H9 (cell line): ENCODE data around the gene RIMBP2. TPM values are rescaled to one million over a fixed set of nuclear protein-coding genes. Genes with fewer than 3 reads are reported as not detected.

Experiments used
- DNase-seq: peaks from one replicate; pipeline ENCODE4 v3.0.0-alpha.2; 2017
- H2AFZ ChIP-seq: one replicate; pipeline ENCODE4 v1.6.1; 2013; ENCODE audit warnings: mild to moderate bottlenecking, low read length, control low read depth, moderate library complexity
- H2AK5ac ChIP-seq: 2 replicates; pipeline ENCODE4 v1.6.1; 2013; ENCODE audit warnings: low read length, control low read depth, mixed read lengths; ENCODE audit not compliant: insufficient read length
- H2BK120ac ChIP-seq: one replicate; pipeline ENCODE4 v1.6.1; 2013; ENCODE audit warnings: low read depth, mild to moderate bottlenecking, low read length, control low read depth, inconsistent platforms; ENCODE audit not compliant: poor library complexity, severe bottlenecking
- H2BK12ac ChIP-seq: 2 replicates; pipeline ENCODE4 v1.6.1; 2013; ENCODE audit warnings: low read length, control low read depth, mixed read lengths, low read depth; ENCODE audit not compliant: insufficient read length
- H2BK15ac ChIP-seq: 2 replicates; pipeline ENCODE4 v1.6.1; 2013; ENCODE audit warnings: low read depth, low read length, control low read depth
- H2BK20ac ChIP-seq: one replicate; pipeline ENCODE4 v1.6.1; 2013; ENCODE audit warnings: low read depth, mild to moderate bottlenecking, low read length, control low read depth, inconsistent platforms; ENCODE audit not compliant: poor library complexity, severe bottlenecking
- H2BK5ac ChIP-seq: 2 replicates; pipeline ENCODE4 v1.6.1; 2013; ENCODE audit warnings: low read length, control low read depth, mixed read lengths; ENCODE audit not compliant: insufficient read length
- H3K14ac ChIP-seq: 2 replicates; pipeline ENCODE4 v1.6.1; 2013; ENCODE audit warnings: low read length, control low read depth; ENCODE audit not compliant: insufficient read depth
- H3K18ac ChIP-seq: 2 replicates; pipeline ENCODE4 v1.6.1; 2013; ENCODE audit warnings: low read depth, mild to moderate bottlenecking, mixed read lengths, low read length, control low read depth; ENCODE audit not compliant: insufficient read length
- H3K23ac ChIP-seq: 2 replicates; pipeline ENCODE4 v1.6.1; 2013; ENCODE audit warnings: low read length, control low read depth, mixed read lengths, low read depth; ENCODE audit not compliant: insufficient read length
- H3K23me2 ChIP-seq: 2 replicates; pipeline ENCODE4 v1.6.1; 2013; ENCODE audit warnings: low read depth, mild to moderate bottlenecking, mixed read lengths, low read length, control low read depth; ENCODE audit not compliant: insufficient read length, poor library complexity, severe bottlenecking
- H3K27ac ChIP-seq: 2 replicates; pipeline ENCODE4 v1.5.1; 2013; ENCODE audit warnings: low read length, control low read depth, mixed read lengths, low read depth; ENCODE audit not compliant: insufficient read length
- H3K27me3 ChIP-seq: 2 replicates; pipeline ENCODE4 v1.6.1; 2013; ENCODE audit warnings: low read length, control low read depth, inconsistent platforms; ENCODE audit not compliant: insufficient read depth
- H3K4ac ChIP-seq: 2 replicates; pipeline ENCODE4 v1.6.1; 2013; ENCODE audit warnings: low read depth, mild to moderate bottlenecking, control low read depth, inconsistent platforms, low read length, moderate library complexity
- H3K4me1 ChIP-seq: 2 replicates; pipeline ENCODE4 v1.6.1; 2013; ENCODE audit warnings: low read length, control low read depth, inconsistent platforms; ENCODE audit not compliant: insufficient read depth
- H3K4me2 ChIP-seq: 2 replicates; pipeline ENCODE4 v1.6.1; 2013; ENCODE audit warnings: low read length, control low read depth, mixed read lengths; ENCODE audit not compliant: insufficient read length, insufficient read depth
- H3K56ac ChIP-seq: 2 replicates; pipeline ENCODE4 v1.6.1; 2013; ENCODE audit warnings: low read depth, mild to moderate bottlenecking, mixed read lengths, low read length, control low read depth; ENCODE audit not compliant: insufficient read length
- H3K79me1 ChIP-seq: 2 replicates; pipeline ENCODE4 v1.6.1; 2013; ENCODE audit warnings: low read depth, mild to moderate bottlenecking, moderate library complexity, low read length, control low read depth, inconsistent platforms; ENCODE audit not compliant: insufficient read depth, poor library complexity, severe bottlenecking
- H3K79me2 ChIP-seq: 2 replicates; pipeline ENCODE4 v1.6.1; 2013; ENCODE audit warnings: low read length, control low read depth, inconsistent platforms; ENCODE audit not compliant: insufficient read depth
- H3K9ac ChIP-seq: 2 replicates; pipeline ENCODE4 v1.6.1; 2013; ENCODE audit warnings: low read length, control low read depth, mixed read lengths; ENCODE audit not compliant: insufficient read length; ENCODE audit errors: extremely low read depth
- H3K9me3 ChIP-seq: one replicate; pipeline ENCODE4 v1.6.1; 2013; ENCODE audit warnings: low read depth, low read length, inconsistent platforms; ENCODE audit not compliant: control insufficient read depth
- H3T11ph ChIP-seq: one replicate; pipeline ENCODE4 v1.6.1; 2013; ENCODE audit warnings: mild to moderate bottlenecking, low read length, control low read depth, inconsistent platforms
- H4K20me1 ChIP-seq: one replicate; pipeline ENCODE4 v1.6.1; 2013; ENCODE audit not compliant: control insufficient read depth, insufficient read length, insufficient read depth
- H4K5ac ChIP-seq: 2 replicates; pipeline ENCODE4 v1.6.1; 2013; ENCODE audit warnings: low read depth, mild to moderate bottlenecking, mixed read lengths, low read length, control low read depth; ENCODE audit not compliant: insufficient read length
- H4K8ac ChIP-seq: replicated peaks from 2 replicates; pipeline ENCODE4 v1.6.1; 2013; ENCODE audit warnings: low read length, control low read depth, mixed read lengths, low read depth; ENCODE audit not compliant: insufficient read length
- H4K91ac ChIP-seq: 2 replicates; pipeline ENCODE4 v1.6.1; 2013; ENCODE audit warnings: low read depth, mild to moderate bottlenecking, moderate library complexity, mixed read lengths, low read length, control low read depth; ENCODE audit not compliant: insufficient read length
- H3K27ac Mint-ChIP-seq, 3 experiments: 2 replicates in 2 of 3; 3 replicates in 1 of 3; pipeline ENCODE4 v1.8.0; 2020 to 2021; ENCODE audit warnings: mixed read lengths in 3 of 3, mild to moderate bottlenecking in 1 of 3, moderate library complexity in 1 of 3
- H3K27me3 Mint-ChIP-seq: 2 replicates; pipeline ENCODE4 v1.8.0; 2021; ENCODE audit warnings: low read depth, mild to moderate bottlenecking, moderate library complexity, mixed read lengths
- H3K36me3 Mint-ChIP-seq, 3 experiments: 2 replicates in 2 of 3; 3 replicates in 1 of 3; pipeline ENCODE4 v1.8.0; 2020 to 2021; ENCODE audit warnings: low read depth in 3 of 3, mixed read lengths in 3 of 3; ENCODE audit not compliant: insufficient read depth in 1 of 3
- H3K4me1 Mint-ChIP-seq, 2 experiments: 2 replicates each; pipeline ENCODE4 v1.8.0; 2020; ENCODE audit warnings: mixed read lengths in 2 of 2
- H3K4me3 Mint-ChIP-seq, 2 experiments: 2 replicates in 1 of 2; 3 replicates in 1 of 2; pipeline ENCODE4 v1.8.0; 2020 to 2021; ENCODE audit warnings: mild to moderate bottlenecking in 2 of 2, mixed read lengths in 2 of 2, moderate library complexity in 1 of 2
- H3K9me3 Mint-ChIP-seq, 2 experiments: 2 replicates in 1 of 2; 3 replicates in 1 of 2; pipeline ENCODE4 v1.8.0; 2020; ENCODE audit warnings: mild to moderate bottlenecking in 2 of 2, mixed read lengths in 2 of 2, moderate library complexity in 1 of 2
- WGBS: extraction: QIAGEN DNeasy Blood & Tissue Kit; methylation state at CpG from one replicate; pipeline ENCODE4 v1.1.7; 2013; ENCODE audit warnings: missing lambda C conversion rate, low lambda C conversion rate, mixed read lengths; ENCODE audit not compliant: insufficient read length; ENCODE audit errors: extremely low coverage; 5-methylcytosine and 5-hydroxymethylcytosine counted together
- total RNA-seq: library from RNA; stranded (reverse); gene quantifications from 2 replicates; pipeline ENCODE4 v1.2.1, GENCODE V29; 2021
- TF ChIP-seq, protein P1 (sequence below): fragments of 200-600 bp; sonication (generic); conservative IDR thresholded peaks from 3 replicates; pipeline ENCODE4 v1.8.0; 2021; ENCODE audit warnings: antibody characterized with exemption, mild to moderate bottlenecking

RIMBP2 gene
- total RNA-seq, 1 experiment from 2014 or later, result 0.70 TPM

DNA sequence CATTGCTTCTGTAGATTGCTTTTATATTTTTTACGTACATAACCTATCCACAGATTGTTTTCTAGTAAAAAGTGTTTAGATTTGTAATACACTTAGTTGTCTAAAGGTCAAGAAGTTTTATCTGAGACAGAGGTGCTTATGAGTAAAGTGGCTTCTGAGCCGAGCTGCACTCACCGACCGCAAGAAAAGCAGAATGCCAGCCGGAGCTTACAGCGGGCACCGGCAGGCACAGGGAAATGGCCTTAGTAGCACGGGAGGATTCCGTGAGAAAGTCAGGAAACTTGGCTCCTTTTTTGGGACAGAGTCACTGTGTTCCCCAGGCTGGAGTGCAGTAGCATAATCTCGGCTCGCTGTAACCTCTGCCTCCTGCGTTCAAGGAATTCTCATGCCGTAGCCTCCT lies 348.6 kb downstream of the RIMBP2 start:
- Histone ChIP-seq H3K79me1 (no peaks in the 10 kb centered on the region), H2BK5ac (no peak overlapping the region), H3K4ac (no peak overlapping the region), H3K18ac (no peak overlapping the region), H3K14ac (no peak overlapping the region), H3K23ac (no peak overlapping the region), H3K4me1 (no peaks in the 10 kb centered on the region; the same call in 1 of the 2 replicates), H4K20me1 (no peaks in the 10 kb centered on the region), H3K56ac (no peak overlapping the region), H3K27me3 (no peaks in the 10 kb centered on the region), H3K79me2 (no peaks in the 10 kb centered on the region), H3T11ph (no peak overlapping the region), H2AFZ (no peak overlapping the region), H3K9ac (no peak overlapping the region), H3K23me2 (no peaks in the 10 kb centered on the region), H4K91ac (no peak overlapping the region), H2BK15ac (no peak overlapping the region), H2BK12ac (no peak overlapping the region), H2BK120ac (no peak overlapping the region), H3K27ac (no peak overlapping the region), H4K5ac (no peak overlapping the region), H3K4me2 (no peak overlapping the region), H2AK5ac (no peak overlapping the region), H2BK20ac (no peak overlapping the region), H4K8ac (no peak overlapping the region), H3K9me3 (no peaks in the 10 kb centered on the region)
- Mint-ChIP-seq H3K4me3 (no peak overlapping the region), H3K27me3 (peaks cover 32% of the 10 kb centered on the region), H3K27ac (no peak overlapping the region), H3K4me1 (peaks cover 6 to 9% of the 10 kb centered on the region in 2 experiments; a peak in 3 of 4 replicates), H3K36me3 (no peaks in the 10 kb centered on the region), H3K9me3 (no peaks in the 10 kb centered on the region)
- DNase-seq, result no peak
- TF ChIP-seq, protein P1, sequence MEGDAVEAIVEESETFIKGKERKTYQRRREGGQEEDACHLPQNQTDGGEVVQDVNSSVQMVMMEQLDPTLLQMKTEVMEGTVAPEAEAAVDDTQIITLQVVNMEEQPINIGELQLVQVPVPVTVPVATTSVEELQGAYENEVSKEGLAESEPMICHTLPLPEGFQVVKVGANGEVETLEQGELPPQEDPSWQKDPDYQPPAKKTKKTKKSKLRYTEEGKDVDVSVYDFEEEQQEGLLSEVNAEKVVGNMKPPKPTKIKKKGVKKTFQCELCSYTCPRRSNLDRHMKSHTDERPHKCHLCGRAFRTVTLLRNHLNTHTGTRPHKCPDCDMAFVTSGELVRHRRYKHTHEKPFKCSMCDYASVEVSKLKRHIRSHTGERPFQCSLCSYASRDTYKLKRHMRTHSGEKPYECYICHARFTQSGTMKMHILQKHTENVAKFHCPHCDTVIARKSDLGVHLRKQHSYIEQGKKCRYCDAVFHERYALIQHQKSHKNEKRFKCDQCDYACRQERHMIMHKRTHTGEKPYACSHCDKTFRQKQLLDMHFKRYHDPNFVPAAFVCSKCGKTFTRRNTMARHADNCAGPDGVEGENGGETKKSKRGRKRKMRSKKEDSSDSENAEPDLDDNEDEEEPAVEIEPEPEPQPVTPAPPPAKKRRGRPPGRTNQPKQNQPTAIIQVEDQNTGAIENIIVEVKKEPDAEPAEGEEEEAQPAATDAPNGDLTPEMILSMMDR, result no peak
- WGBS, result no CpG with 5 or more reads among the region's 13 CpGs
